ENCODE results near the gene GLRX.
"Not testable (repeated sequence)": the region's sequence is repeated elsewhere in the genome, so short reads cannot be mapped to it uniquely, and the experiment has no call there.

The GLRX gene

DNA sequence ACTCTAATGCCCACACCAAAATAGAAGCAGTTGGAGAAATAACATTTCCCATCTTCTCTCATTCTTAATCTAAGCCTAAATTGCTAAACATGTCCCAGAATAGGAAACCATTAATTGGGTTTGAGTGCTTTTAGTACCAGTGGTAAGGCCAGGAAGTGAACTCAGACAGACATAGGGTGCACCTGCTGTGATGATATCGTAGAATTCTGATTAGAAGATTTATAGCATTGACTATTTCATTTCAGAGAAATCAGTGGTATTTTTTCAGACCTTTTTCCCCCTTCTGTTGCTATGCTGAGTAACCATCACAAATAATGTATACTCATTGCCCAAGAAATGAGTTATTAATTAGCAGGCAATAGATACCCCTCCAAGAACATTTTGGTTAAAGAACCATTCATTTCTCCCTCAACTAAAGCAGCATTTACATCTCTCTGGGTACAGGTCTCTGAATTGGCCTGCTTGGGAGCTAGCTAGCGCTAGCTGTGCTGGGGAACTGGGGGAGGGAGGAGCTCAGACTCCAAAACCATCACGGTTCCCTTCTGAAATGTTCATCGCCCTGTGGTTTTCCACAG lies 7.3 kb downstream of the GLRX start:
- TF ChIP-seq, protein P1, sequence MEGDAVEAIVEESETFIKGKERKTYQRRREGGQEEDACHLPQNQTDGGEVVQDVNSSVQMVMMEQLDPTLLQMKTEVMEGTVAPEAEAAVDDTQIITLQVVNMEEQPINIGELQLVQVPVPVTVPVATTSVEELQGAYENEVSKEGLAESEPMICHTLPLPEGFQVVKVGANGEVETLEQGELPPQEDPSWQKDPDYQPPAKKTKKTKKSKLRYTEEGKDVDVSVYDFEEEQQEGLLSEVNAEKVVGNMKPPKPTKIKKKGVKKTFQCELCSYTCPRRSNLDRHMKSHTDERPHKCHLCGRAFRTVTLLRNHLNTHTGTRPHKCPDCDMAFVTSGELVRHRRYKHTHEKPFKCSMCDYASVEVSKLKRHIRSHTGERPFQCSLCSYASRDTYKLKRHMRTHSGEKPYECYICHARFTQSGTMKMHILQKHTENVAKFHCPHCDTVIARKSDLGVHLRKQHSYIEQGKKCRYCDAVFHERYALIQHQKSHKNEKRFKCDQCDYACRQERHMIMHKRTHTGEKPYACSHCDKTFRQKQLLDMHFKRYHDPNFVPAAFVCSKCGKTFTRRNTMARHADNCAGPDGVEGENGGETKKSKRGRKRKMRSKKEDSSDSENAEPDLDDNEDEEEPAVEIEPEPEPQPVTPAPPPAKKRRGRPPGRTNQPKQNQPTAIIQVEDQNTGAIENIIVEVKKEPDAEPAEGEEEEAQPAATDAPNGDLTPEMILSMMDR (IDR thresholded peaks at IDR 0.05; ENCODE audit: low read depth, low read length) = no peak
- Histone ChIP-seq H3K4me1 (peaks cover 13% of the 10 kb centered on the region), H3K36me3 (no peaks in the 10 kb centered on the region), H3K27me3 (no peaks in the 10 kb centered on the region), H3K9me3 (no peaks in the 10 kb centered on the region), H3K4me3 (ENCODE audit: low read depth, low read length) (no peak overlapping the region)
- DNase-seq = no peak

DNA sequence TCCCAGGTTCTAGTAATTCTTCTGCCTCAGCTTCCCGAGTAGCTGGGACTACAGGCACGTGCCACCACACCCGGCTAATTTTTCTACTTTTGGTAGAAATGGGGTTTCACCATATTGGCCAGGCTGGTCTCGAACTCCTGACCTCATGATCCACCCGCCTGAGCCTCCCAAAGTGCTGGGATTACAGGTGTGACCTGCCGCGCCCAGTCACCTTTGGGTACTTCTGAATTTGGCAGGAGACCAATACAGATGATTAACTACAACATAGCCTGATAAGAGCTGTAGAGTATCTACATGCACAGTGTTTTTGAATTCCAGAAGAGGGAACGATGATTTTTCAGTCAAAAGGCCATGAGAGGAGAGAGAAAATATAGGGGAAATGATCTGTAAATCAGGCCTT lies 9.5 kb downstream of the GLRX start:
- H3K9me3 ChIP-seq, DNase-seq: not testable (repeated sequence)
- peaks cover 13% of the 10 kb centered on the region for H3K4me1 ChIP-seq

DNA sequence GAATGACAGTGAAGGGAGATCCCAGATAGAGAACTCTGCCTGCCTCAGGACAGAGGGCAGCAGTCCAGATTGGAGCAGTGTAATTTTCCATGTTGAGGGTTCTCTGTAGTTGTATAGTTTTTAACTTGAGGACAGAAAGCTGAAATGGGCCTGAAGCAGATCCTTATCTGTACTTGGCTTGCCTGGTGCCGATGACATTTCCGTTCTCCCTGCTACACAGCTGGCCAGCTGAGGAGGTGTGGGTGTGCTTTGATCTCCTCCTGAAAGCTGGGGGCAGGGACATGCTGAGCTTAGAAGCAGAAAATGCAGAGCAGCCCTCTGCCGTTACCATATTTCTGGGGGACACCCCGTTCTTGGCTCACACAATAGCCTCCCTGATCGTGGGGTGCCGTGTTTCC lies 10.5 kb downstream of the GLRX start:
- no peak for DNase-seq
- Histone ChIP-seq H3K9me3 (no peaks in the 10 kb centered on the region), H3K27me3 (no peaks in the 10 kb centered on the region), H3K36me3 (0 out of 2 replicates have a peak, but pooled peaks cover 2% of the 10 kb centered on the region), H3K4me3 (ENCODE audit: low read depth, low read length) (no peak overlapping the region), H3K4me1 (peaks cover 13% of the 10 kb centered on the region)
- TF ChIP-seq, protein P1 (IDR thresholded peaks at IDR 0.05; ENCODE audit: low read depth, low read length) = no peak

More for the DNA sequence above, 9.5 kb downstream of the GLRX start:
- H3K36me3 ChIP-seq; H3K4me3 ChIP-seq (ENCODE audit: low read depth, low read length); H3K27me3 ChIP-seq: not testable (repeated sequence)

- not testable (repeated sequence) for H3K36me3 ChIP-seq; H3K27me3 ChIP-seq; DNase-seq; H3K9me3 ChIP-seq; H3K4me3 ChIP-seq (ENCODE audit: low read depth, low read length)
- peaks cover 13% of the 10 kb centered on the region for H3K4me1 ChIP-seq
Measured at GRCh38 chr5:95811461-95812073, 11.0 kb downstream of the GLRX start.

GRCh38 chr5:95811126-95811423 lies 11.5 kb downstream of the GLRX start:
- H3K4me1 ChIP-seq = peaks cover 13% of the 10 kb centered on the region
- not testable (repeated sequence) for H3K9me3 ChIP-seq; H3K4me3 ChIP-seq (ENCODE audit: low read depth, low read length); DNase-seq; H3K27me3 ChIP-seq; H3K36me3 ChIP-seq

DNA sequence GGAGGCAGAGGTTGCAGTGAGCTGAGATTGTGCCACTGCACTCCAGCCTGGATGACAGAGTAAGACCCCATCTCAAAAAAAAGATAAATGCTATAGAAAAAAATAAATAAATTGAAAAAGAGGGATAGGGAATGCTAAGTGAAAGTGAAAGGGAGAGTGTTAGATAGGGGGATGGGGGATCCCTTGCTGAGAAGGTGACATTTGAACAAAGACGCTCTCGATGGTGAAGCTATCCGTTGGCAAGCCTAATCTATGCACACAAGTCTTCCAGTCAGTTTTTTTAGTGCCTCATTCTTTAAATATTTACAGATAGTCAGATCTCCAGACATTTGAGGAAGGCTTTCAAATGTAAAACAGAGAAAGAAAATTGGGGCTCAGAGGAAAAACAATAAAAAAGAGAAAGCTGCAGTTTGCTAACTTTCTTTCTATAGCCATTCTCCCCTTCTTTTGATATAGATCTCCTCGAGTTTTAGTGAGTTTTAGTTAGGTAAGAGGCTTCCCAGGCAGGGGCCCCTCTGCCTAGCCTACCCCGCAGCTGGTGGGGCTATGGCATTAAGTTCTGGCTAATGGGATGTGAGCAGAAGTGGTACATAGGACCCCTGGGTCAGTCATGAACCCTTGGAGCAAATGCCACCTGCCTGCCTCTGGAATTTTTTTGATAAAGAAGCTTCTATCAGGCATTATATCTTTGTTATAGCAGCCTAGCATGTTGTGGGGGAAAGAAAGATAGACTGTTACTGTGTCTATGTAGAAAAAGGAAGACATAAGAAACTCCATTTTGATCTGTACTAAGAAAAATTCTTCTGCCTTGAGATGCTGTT lies 12.0 kb downstream of the GLRX start:
- TF ChIP-seq, protein P1 (IDR thresholded peaks at IDR 0.05; ENCODE audit: low read depth, low read length) = no peak
- 0 out of 2 replicates have a peak, but pooled peaks cover 2% of the 10 kb centered on the region for H3K36me3 ChIP-seq
- H3K4me1 ChIP-seq = peaks cover 13% of the 10 kb centered on the region

GRCh38 chr5:95809414-95809960 lies 13.0 kb downstream of the GLRX start:
- 0 out of 2 replicates have a peak, but pooled peaks cover 2% of the 10 kb centered on the region for H3K36me3 ChIP-seq
- peaks cover 7% of the 10 kb centered on the region for H3K4me1 ChIP-seq
- no peak overlapping the region for H3K4me3 ChIP-seq (ENCODE audit: low read depth, low read length)
- TF ChIP-seq, protein P1 (IDR thresholded peaks at IDR 0.05; ENCODE audit: low read depth, low read length) = no peak
- no peaks in the 10 kb centered on the region for H3K9me3 ChIP-seq
- H3K27me3 ChIP-seq = no peaks in the 10 kb centered on the region
- DNase-seq = no peak

More for the DNA sequence above, 12.0 kb downstream of the GLRX start:
- Histone ChIP-seq H3K9me3 (no peaks in the 10 kb centered on the region), H3K4me3 (ENCODE audit: low read depth, low read length) (no peak overlapping the region), H3K27me3 (no peaks in the 10 kb centered on the region)
- DNase-seq = no peak

All from BE2C (cell line).